Measurements from ENCODE around the gene HOXD9. TPM values are rescaled to one million over a fixed set of nuclear protein-coding genes. Genes with fewer than 3 reads are reported as not detected.
A peak's percentile ranks its signal among the peaks of the same experiment; 100 is the strongest.

Gene HOXD9
- total and polyA plus RNA-seq, 2 of the 8 experiments (the other 6 are each of a cell fraction or from before 2014, with no cell fraction given), result not detected

GRCh38 chr2:176132205-176133171, 10.0 kb downstream of the HOXD9 start (continued):
- TF ChIP-seq SUZ12 (IDR thresholded peaks at IDR 0.05; ENCODE audit: low read length) (peak; percentile 88), BRCA1 (IDR thresholded peaks at IDR 0.05; ENCODE audit: low read depth, low read length) (no peak), SIX5 (IDR thresholded peaks at IDR 0.05; ENCODE audit: low read depth, low read length) (no peak), FOSL1 (IDR thresholded peaks at IDR 0.05; ENCODE audit: insufficient read depth, low read depth, low read length) (no peak), SIRT6 (IDR thresholded peaks at IDR 0.05; ENCODE audit: low read length) (no peak), CREB1 (IDR thresholded peaks at IDR 0.05) (no peak), HDAC6 (IDR thresholded peaks at IDR 0.05; ENCODE audit: low read depth, low read length) (no peak), RNF2 (IDR thresholded peaks at IDR 0.05; ENCODE audit: borderline replicate concordance, low read depth, low read length, missing control alignments, poor library complexity, severe bottlenecking) (peak; percentile 99), CTBP2 (IDR thresholded peaks at IDR 0.05; ENCODE audit: borderline replicate concordance, insufficient read depth, insufficient read length, low read length) (no peak), HDAC2 (IDR thresholded peaks at IDR 0.05; ENCODE audit: borderline replicate concordance in 1 of 2, low read depth in 2 of 2, low read length in 2 of 2) (no peak), POLR2A (IDR thresholded peaks at IDR 0.05; ENCODE audit: control extremely low read depth in 1 of 2, low read depth in 2 of 2, low read length in 2 of 2) (no peak)
